ENCODE results near the gene CBFB. TPM values are rescaled to one million over a fixed set of nuclear protein-coding genes. Genes with fewer than 3 reads are reported as not detected.

CBFB gene
- polyA plus RNA-seq, 1 donor from 2014 or later = 32.6 TPM

DNA sequence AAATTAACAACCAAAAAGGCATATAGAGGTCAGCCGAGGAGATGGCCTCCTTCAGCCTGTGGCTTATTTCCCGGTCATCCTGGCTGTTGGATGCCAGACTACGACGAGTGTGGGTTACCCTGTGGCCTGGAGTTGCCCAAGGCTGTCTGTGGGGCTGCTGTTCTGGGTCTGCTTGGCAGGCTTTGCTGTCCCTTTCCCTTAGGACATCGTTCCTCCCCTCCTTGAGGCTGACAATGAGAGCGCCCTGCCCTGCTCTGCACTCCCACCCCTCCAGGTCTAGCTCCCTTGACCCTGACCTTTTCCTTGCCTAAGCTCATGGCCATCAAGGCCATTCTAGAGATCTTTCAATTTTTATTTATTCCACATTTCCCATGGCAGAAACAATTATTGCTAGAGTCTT lies 1.9 kb upstream of the CBFB start:
- H3K4me3 ChIP-seq (ENCODE audit: low read length) = no peak overlapping the region
- peaks cover 15% of the 10 kb centered on the region for H3K79me2 ChIP-seq (replicated peaks; ENCODE audit: insufficient read depth, low read length)
- no peak overlapping the region for H3K27ac ChIP-seq (ENCODE audit: low read length)
- TF ChIP-seq CTCF (IDR thresholded peaks at IDR 0.05; ENCODE audit: poor library complexity, severe bottlenecking) (no peak), MXI1 (conservative IDR thresholded peaks at IDR 0.05; ENCODE audit: poor library complexity, severe bottlenecking) (no peak), EZH2 (IDR thresholded peaks at IDR 0.05; ENCODE audit: borderline replicate concordance, insufficient read depth, low read length, poor library complexity, severe bottlenecking) (no peak), POLR2AphosphoS5 (IDR thresholded peaks at IDR 0.05) (no peak), RAD21 (conservative IDR thresholded peaks at IDR 0.05) (no peak), TAF1 (IDR thresholded peaks at IDR 0.05; ENCODE audit: low read depth) (no peak), SMC3 (conservative IDR thresholded peaks at IDR 0.05; ENCODE audit: poor library complexity) (no peak), EP300 (conservative IDR thresholded peaks at IDR 0.05; ENCODE audit: poor library complexity, severe bottlenecking) (no peak)
- TF ChIP-seq, protein P1, sequence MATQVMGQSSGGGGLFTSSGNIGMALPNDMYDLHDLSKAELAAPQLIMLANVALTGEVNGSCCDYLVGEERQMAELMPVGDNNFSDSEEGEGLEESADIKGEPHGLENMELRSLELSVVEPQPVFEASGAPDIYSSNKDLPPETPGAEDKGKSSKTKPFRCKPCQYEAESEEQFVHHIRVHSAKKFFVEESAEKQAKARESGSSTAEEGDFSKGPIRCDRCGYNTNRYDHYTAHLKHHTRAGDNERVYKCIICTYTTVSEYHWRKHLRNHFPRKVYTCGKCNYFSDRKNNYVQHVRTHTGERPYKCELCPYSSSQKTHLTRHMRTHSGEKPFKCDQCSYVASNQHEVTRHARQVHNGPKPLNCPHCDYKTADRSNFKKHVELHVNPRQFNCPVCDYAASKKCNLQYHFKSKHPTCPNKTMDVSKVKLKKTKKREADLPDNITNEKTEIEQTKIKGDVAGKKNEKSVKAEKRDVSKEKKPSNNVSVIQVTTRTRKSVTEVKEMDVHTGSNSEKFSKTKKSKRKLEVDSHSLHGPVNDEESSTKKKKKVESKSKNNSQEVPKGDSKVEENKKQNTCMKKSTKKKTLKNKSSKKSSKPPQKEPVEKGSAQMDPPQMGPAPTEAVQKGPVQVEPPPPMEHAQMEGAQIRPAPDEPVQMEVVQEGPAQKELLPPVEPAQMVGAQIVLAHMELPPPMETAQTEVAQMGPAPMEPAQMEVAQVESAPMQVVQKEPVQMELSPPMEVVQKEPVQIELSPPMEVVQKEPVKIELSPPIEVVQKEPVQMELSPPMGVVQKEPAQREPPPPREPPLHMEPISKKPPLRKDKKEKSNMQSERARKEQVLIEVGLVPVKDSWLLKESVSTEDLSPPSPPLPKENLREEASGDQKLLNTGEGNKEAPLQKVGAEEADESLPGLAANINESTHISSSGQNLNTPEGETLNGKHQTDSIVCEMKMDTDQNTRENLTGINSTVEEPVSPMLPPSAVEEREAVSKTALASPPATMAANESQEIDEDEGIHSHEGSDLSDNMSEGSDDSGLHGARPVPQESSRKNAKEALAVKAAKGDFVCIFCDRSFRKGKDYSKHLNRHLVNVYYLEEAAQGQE (IDR thresholded peaks at IDR 0.05; ENCODE audit: borderline replicate concordance) = no peak
- no peaks in the 10 kb centered on the region for H3K36me3 ChIP-seq (ENCODE audit: insufficient read depth, low read length)
- H3K9ac ChIP-seq (ENCODE audit: low read length) = no peak overlapping the region
- no peak overlapping the region for H2AFZ ChIP-seq (ENCODE audit: low read depth, low read length)
- no peak overlapping the region for H3K4me2 ChIP-seq (ENCODE audit: low read length)
- H3K9me3 ChIP-seq (ENCODE audit: low read length) = no peaks in the 10 kb centered on the region
- no peaks in the 10 kb centered on the region for H3F3A ChIP-seq (ENCODE audit: insufficient read depth, low read length, poor library complexity, severe bottlenecking)
- H3K27me3 ChIP-seq (ENCODE audit: insufficient read depth, low read depth, low read length) = no peaks in the 10 kb centered on the region
- no peaks in the 10 kb centered on the region for H3K9me2 ChIP-seq (ENCODE audit: insufficient read depth, low read length)
- no peaks in the 10 kb centered on the region for H4K20me1 ChIP-seq (ENCODE audit: insufficient read depth)

DNA sequence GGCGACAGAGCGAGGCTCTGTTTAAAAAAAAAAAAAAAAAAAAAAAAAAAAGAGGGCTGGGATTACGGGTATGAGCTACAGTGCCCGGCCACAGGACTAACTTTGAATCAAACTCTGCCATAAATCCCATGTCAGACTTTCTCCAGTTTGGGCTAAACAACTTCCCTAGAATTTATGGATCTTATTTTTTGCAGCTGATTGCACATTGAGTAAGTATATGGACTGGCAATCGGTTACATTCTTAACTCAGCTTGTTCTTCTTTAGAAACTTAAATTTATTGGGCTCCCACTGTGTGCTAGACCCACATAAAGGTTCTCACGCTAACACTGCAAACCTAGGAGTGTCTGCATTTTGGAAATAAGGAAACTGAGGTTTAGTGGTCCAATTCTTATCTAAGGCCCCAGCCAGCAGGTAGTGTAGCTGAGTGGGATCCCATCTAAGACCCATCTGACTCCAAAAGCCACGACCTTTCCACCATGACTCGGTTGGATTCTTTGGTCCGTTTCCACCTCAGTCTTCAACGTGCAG lies 718 bp upstream of the CBFB start:
- H3K79me2 ChIP-seq (replicated peaks; ENCODE audit: insufficient read depth, low read length) = peaks cover 19% of the 10 kb centered on the region
- TF ChIP-seq POLR2AphosphoS5 (IDR thresholded peaks at IDR 0.05) = no peak
- no peak for TF ChIP-seq MXI1 (conservative IDR thresholded peaks at IDR 0.05; ENCODE audit: poor library complexity, severe bottlenecking)
- TF ChIP-seq EZH2 (IDR thresholded peaks at IDR 0.05; ENCODE audit: borderline replicate concordance, insufficient read depth, low read length, poor library complexity, severe bottlenecking) = no peak
- TF ChIP-seq, protein P1 (IDR thresholded peaks at IDR 0.05; ENCODE audit: borderline replicate concordance) = no peak
- no peak for TF ChIP-seq EP300 (conservative IDR thresholded peaks at IDR 0.05; ENCODE audit: poor library complexity, severe bottlenecking)
- no peak for TF ChIP-seq TAF1 (IDR thresholded peaks at IDR 0.05; ENCODE audit: low read depth)
- TF ChIP-seq RAD21 (conservative IDR thresholded peaks at IDR 0.05) = no peak
- no peak for TF ChIP-seq SMC3 (conservative IDR thresholded peaks at IDR 0.05; ENCODE audit: poor library complexity)
- TF ChIP-seq CTCF (IDR thresholded peaks at IDR 0.05; ENCODE audit: poor library complexity, severe bottlenecking) = no peak
- H3K4me3 ChIP-seq (ENCODE audit: low read length) = peak overlapping the region; percentile 73
- H3K9me2 ChIP-seq (ENCODE audit: insufficient read depth, low read length) = no peaks in the 10 kb centered on the region
- no peaks in the 10 kb centered on the region for H3F3A ChIP-seq (ENCODE audit: insufficient read depth, low read length, poor library complexity, severe bottlenecking)
- H3K36me3 ChIP-seq (ENCODE audit: insufficient read depth, low read length) = no peaks in the 10 kb centered on the region
- no peaks in the 10 kb centered on the region for H4K20me1 ChIP-seq (ENCODE audit: insufficient read depth)
- H3K4me2 ChIP-seq (ENCODE audit: low read length) = peak overlapping the region; percentile 76
- peak overlapping the region; percentile 39 for H3K27ac ChIP-seq (ENCODE audit: low read length)
- no peaks in the 10 kb centered on the region for H3K27me3 ChIP-seq (ENCODE audit: insufficient read depth, low read depth, low read length)
- peak overlapping the region; percentile 83 for H2AFZ ChIP-seq (ENCODE audit: low read depth, low read length)
- H3K9me3 ChIP-seq (ENCODE audit: low read length) = no peaks in the 10 kb centered on the region
- peak overlapping the region; percentile 63 for H3K9ac ChIP-seq (ENCODE audit: low read length)
